DMS114 treated with DMSO at 0.1 percent for 48 hours (cell line): ENCODE results near the gene FXYD6.
"Not testable (repeated sequence)": the region's sequence is repeated elsewhere in the genome, so short reads cannot be mapped to it uniquely, and the experiment has no call there.

Source experiments
- DNase-seq: peaks from one replicate; lab custom pipeline; 2025; ENCODE audit not compliant: unreplicated experiment; lab: John Stamatoyannopoulos, UW

FXYD6 gene

GRCh38 chr11:117870103-117870952 lies 6.1 kb downstream of the FXYD6 start:
- DNase-seq = no peak

- no peak for DNase-seq
Measured at GRCh38 chr11:117869604-117870003, 6.9 kb downstream of the FXYD6 start.

- no peak for DNase-seq
Measured at GRCh38 chr11:117868815-117869561, 7.5 kb downstream of the FXYD6 start.

- DNase-seq = no peak
Measured at GRCh38 chr11:117868088-117868487, 8.4 kb downstream of the FXYD6 start.

GRCh38 chr11:117866526-117866925 lies 9.9 kb downstream of the FXYD6 start:
- DNase-seq = no peak

- DNase-seq = not testable (repeated sequence)
Measured at GRCh38 chr11:117865546-117865945, 10.9 kb downstream of the FXYD6 start.

GRCh38 chr11:117863383-117863782 lies 13.1 kb downstream of the FXYD6 start:
- no peak for DNase-seq

- no peak for DNase-seq
Measured at GRCh38 chr11:117862753-117863152, 13.7 kb downstream of the FXYD6 start.

- no peak for DNase-seq
Measured at GRCh38 chr11:117862019-117862725, 14.3 kb downstream of the FXYD6 start.

GRCh38 chr11:117861151-117862018 lies 15.1 kb downstream of the FXYD6 start:
- DNase-seq = no peak

- DNase-seq = no peak
Measured at GRCh38 chr11:117860139-117860538, 16.3 kb downstream of the FXYD6 start.

- DNase-seq = no peak
Measured at GRCh38 chr11:117859488-117860112, 16.9 kb downstream of the FXYD6 start.

GRCh38 chr11:117859061-117859460 lies 17.4 kb downstream of the FXYD6 start:
- DNase-seq = no peak

- no peak for DNase-seq
Measured at GRCh38 chr11:117857734-117858414, 18.6 kb downstream of the FXYD6 start.

GRCh38 chr11:117855912-117856651 lies 20.4 kb downstream of the FXYD6 start:
- DNase-seq = no peak

- no peak for DNase-seq
Measured at GRCh38 chr11:117855186-117855845, 21.1 kb downstream of the FXYD6 start.

- DNase-seq = no peak
Measured at GRCh38 chr11:117852309-117852708, 24.1 kb downstream of the FXYD6 start.

- no peak for DNase-seq
Measured at GRCh38 chr11:117851852-117852251, 24.6 kb downstream of the FXYD6 start.
